Measurements from ENCODE around the gene ZNF91.

- TF ChIP-seq POLR2A (IDR thresholded peaks at IDR 0.05) (no peak), CTCF (IDR thresholded peaks at IDR 0.05) (no peak), POLR2AphosphoS5 (IDR thresholded peaks at IDR 0.05; ENCODE audit: insufficient read depth in 1 of 2, low read depth in 1 of 2) (no peak)
Observed at GRCh38 chr19:23385404-23385803, 9.9 kb downstream of the ZNF91 start.
